ENCODE results near the gene USP1.

GRCh38 chr1:62426794-62427193 is 10.1 kb upstream of the USP1 start:
- TF ChIP-seq, protein P1, sequence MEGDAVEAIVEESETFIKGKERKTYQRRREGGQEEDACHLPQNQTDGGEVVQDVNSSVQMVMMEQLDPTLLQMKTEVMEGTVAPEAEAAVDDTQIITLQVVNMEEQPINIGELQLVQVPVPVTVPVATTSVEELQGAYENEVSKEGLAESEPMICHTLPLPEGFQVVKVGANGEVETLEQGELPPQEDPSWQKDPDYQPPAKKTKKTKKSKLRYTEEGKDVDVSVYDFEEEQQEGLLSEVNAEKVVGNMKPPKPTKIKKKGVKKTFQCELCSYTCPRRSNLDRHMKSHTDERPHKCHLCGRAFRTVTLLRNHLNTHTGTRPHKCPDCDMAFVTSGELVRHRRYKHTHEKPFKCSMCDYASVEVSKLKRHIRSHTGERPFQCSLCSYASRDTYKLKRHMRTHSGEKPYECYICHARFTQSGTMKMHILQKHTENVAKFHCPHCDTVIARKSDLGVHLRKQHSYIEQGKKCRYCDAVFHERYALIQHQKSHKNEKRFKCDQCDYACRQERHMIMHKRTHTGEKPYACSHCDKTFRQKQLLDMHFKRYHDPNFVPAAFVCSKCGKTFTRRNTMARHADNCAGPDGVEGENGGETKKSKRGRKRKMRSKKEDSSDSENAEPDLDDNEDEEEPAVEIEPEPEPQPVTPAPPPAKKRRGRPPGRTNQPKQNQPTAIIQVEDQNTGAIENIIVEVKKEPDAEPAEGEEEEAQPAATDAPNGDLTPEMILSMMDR (IDR thresholded peaks at IDR 0.05) = no peak
- TF ChIP-seq POLR2A (IDR thresholded peaks at IDR 0.05) = no peak
